A172 (cell line): ENCODE results near the gene ERO1B. TPM values are rescaled to one million over a fixed set of nuclear protein-coding genes. Genes with fewer than 3 reads are reported as not detected.
A peak's percentile ranks its signal among the peaks of the same experiment; 100 is the strongest.

ENCODE experiments used
- DNase-seq: peaks from one replicate; pipeline ENCODE4 v3.0.0-alpha.2; 2015; ENCODE audit warnings: low spot score
- total RNA-seq: library from RNA; depleted of rRNA; stranded (reverse); fragments of >200 nt; shearing (Covaris generic); gene quantifications from 2 replicates; pipeline ENCODE4 v1.2.3, GENCODE V29; 2014; rRNA removed

Gene ERO1B
- total RNA-seq, 1 experiment from 2014 or later, result 7.8 TPM

- DNase-seq, result peak; percentile 42
Measured at GRCh38 chr1:236181059-236181458, 100.7 kb downstream of the ERO1B start.

- DNase-seq, result no peak
Measured at GRCh38 chr1:236179634-236180033, 102.1 kb downstream of the ERO1B start.

GRCh38 chr1:236176337-236177336, 105.1 kb downstream of the ERO1B start:
- no peak for DNase-seq

GRCh38 chr1:236175642-236176336, 106.0 kb downstream of the ERO1B start:
- DNase-seq, result no peak

- DNase-seq, result no peak
Measured at GRCh38 chr1:236173174-236173767, 108.5 kb downstream of the ERO1B start.

- DNase-seq, result no peak
Measured at GRCh38 chr1:236172041-236172579, 109.6 kb downstream of the ERO1B start.

GRCh38 chr1:236168716-236169429, 112.9 kb downstream of the ERO1B start:
- DNase-seq, result peak; percentile 31

- DNase-seq, result no peak
Measured at GRCh38 chr1:236167578-236167977, 114.2 kb downstream of the ERO1B start.

GRCh38 chr1:236167154-236167553, 114.6 kb downstream of the ERO1B start:
- DNase-seq, result no peak

- no peak for DNase-seq
Measured at GRCh38 chr1:236166041-236166440, 115.7 kb downstream of the ERO1B start.

Other genes starting within 250 kb of the ERO1B start
- 52.1 and 57.5 TPM in 2 replicates for gene NID1, start 216.9 kb downstream of the ERO1B start, total RNA-seq
- 10.3 and 17.4 TPM in 2 replicates for gene GPR137B, start 139.4 kb downstream of the ERO1B start, total RNA-seq
- gene EDARADD, start 112.3 kb upstream of the ERO1B start, total RNA-seq, result 0.53 TPM in 1 of 2 replicates, not detected in the other
- gene LGALS8, start 242.0 kb upstream of the ERO1B start, total RNA-seq, result 96.9 and 104 TPM in 2 replicates